Measurements from ENCODE around the gene SFMBT2.
"Not testable (repeated sequence)": the region's sequence is repeated elsewhere in the genome, so short reads cannot be mapped to it uniquely, and the experiment has no call there.

The SFMBT2 gene

DNA sequence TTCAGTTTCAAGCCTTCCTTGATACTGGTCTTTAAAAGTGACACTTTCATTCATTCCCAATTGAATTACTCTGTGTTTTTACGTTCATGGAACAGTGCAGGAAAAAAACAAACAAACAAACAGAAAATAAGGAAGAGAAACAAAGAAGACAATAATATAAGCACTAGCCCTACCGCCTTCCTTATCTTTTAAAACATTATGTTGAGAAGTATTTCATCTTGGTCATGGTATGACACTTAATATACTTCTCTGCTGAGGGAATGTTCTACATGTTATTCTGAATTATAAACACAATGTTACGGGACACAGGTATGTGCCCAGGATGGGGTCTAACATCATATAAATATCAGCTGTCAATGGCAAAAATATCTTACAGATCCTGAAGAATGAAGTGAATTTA lies 176.7 kb downstream of the SFMBT2 start:
- Histone ChIP-seq H3K27me3 (ENCODE audit: control insufficient read depth, insufficient read depth, low read length) (no peaks in the 10 kb centered on the region), H3K4me1 (ENCODE audit: control insufficient read depth, insufficient read depth, low read length) (no peaks in the 10 kb centered on the region), H3K9me3 (ENCODE audit: control insufficient read depth, low read length) (no peaks in the 10 kb centered on the region), H3K36me3 (ENCODE audit: control insufficient read depth, insufficient read depth, low read length) (no peaks in the 10 kb centered on the region), H3K4me3 (ENCODE audit: low read length) (no peak overlapping the region), H3K9ac (ENCODE audit: low read length) (no peak overlapping the region)

DNA sequence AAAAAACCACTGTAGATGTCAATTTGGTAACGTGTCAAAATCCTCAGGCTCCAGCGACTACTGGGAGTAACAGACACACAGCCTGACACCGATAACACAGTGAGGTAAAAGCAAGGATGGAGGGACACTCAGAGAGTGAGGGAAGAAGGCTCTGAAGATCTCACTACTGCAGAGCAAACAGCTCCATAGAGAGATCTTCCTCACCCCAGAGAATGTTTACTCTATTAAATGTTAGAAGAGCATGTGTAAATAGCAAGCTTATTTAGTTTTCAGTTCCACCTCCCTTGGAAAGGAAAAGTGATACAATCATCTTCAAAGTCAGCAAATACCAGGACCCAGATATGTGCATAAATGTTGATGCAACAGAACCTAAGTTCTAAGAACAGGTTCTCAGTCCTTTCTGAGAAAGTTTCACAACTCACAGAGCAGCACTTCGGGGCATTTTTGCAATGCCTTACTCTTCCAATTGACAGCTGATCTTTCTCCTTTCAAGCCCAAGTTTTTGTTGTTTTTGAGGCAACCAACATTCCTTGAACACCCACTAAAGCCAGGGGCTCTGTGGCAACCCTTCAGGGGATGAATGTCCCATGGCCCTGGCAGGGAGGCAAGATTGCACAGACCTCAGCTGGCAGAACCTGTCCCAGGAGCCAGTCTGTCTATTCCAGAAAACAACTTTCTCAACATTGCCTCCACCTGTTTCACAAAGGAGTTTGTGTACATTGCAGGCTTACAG lies 177.4 kb downstream of the SFMBT2 start:
- H3K9me3 ChIP-seq (ENCODE audit: control insufficient read depth, low read length) = no peaks in the 10 kb centered on the region
- H3K27me3 ChIP-seq (ENCODE audit: control insufficient read depth, insufficient read depth, low read length) = no peaks in the 10 kb centered on the region
- no peaks in the 10 kb centered on the region for H3K36me3 ChIP-seq (ENCODE audit: control insufficient read depth, insufficient read depth, low read length)
- no peak overlapping the region for H3K4me3 ChIP-seq (ENCODE audit: low read length)
- H3K4me1 ChIP-seq (ENCODE audit: control insufficient read depth, insufficient read depth, low read length) = no peaks in the 10 kb centered on the region
- no peak overlapping the region for H3K9ac ChIP-seq (ENCODE audit: low read length)

DNA sequence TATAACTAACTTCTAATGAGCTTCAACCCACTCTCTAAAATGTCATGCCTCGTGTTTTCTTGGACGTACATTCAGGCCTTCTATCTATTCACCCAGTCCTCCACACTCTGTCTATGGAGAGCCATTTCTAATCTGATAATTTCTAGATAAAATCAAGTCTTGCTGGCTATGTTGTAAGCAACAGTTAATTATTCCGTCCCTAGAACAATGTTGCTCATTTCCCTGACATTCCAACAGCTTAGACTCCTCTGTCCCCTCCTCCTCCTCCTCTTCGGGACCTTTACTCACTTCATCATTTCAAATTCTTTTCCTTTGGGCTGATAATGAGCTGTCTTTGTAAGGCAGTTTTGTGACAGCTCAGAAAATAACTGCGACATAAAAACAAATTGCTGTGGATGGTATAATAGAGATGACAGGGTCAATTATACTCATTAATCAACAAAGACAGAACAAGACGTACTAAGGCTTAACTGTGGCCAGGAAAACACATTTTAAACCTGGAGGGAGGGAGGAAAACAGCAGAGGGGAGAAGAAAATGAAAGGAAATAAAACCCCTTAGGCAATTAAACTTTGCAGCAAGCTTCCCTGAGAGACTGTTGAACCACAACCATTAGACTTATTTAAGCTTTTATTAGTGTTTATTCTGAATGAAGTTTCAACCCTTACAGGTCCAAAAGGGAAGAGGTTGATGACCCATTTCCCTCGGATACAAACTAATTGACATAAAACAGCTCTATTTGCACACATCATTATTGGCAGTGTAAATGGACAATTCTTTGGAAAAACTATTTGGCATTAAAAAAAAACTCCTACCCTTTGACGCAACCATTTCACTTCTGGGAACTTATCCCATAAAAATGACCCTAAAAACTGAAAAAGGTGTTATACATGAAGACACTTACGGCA lies 179.1 kb downstream of the SFMBT2 start:
- Histone ChIP-seq H3K4me3 (ENCODE audit: low read length) (no peak overlapping the region), H3K9me3 (ENCODE audit: control insufficient read depth, low read length) (no peaks in the 10 kb centered on the region), H3K9ac (ENCODE audit: low read length) (no peak overlapping the region), H3K4me1 (ENCODE audit: control insufficient read depth, insufficient read depth, low read length) (no peaks in the 10 kb centered on the region), H3K36me3 (ENCODE audit: control insufficient read depth, insufficient read depth, low read length) (no peaks in the 10 kb centered on the region), H3K27me3 (ENCODE audit: control insufficient read depth, insufficient read depth, low read length) (no peaks in the 10 kb centered on the region)

DNA sequence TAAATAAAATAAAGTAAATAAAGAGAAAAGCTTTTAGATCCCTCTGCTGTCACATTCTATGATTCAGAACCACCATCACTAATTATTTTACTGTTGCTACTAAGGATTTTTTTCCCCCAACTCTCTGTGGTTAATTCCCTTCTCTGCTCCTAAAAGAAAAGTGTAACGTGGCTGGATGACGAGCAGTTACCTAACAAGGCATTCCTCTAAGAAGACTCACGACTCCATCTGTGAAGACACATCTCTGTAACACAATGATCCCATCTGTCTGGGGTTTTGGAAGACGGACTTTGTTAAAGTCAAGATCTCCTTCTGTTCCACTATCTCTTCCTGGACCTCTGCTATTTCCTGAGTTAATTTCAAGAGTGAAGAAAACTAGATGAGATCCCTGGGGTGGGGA lies 179.9 kb downstream of the SFMBT2 start:
- no peaks in the 10 kb centered on the region for H3K27me3 ChIP-seq (ENCODE audit: control insufficient read depth, insufficient read depth, low read length)
- H3K36me3 ChIP-seq (ENCODE audit: control insufficient read depth, insufficient read depth, low read length) = no peaks in the 10 kb centered on the region
- H3K9ac ChIP-seq (ENCODE audit: low read length) = no peak overlapping the region
- no peaks in the 10 kb centered on the region for H3K9me3 ChIP-seq (ENCODE audit: control insufficient read depth, low read length)
- no peaks in the 10 kb centered on the region for H3K4me1 ChIP-seq (ENCODE audit: control insufficient read depth, insufficient read depth, low read length)
- no peak overlapping the region for H3K4me3 ChIP-seq (ENCODE audit: low read length)

DNA sequence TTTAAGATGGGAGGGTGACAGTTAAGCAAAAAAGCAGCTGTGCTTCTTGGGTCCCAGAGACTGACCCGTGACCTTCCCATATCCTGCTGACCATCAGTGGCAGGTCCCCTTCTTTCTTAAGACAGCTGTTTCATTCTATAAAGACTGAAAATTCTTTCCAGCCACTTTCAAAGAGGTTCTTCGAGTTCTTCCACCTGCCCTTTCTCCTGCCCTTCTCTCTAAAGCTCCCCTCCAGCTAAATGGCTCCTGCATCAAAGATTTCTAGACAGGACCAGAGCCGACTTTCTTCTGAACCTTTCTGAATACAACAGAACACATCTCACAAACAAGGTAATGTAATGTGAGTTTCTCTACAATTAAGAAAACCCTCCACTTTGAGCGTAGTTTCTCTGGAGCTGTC lies 180.8 kb downstream of the SFMBT2 start:
- H3K36me3 ChIP-seq (ENCODE audit: control insufficient read depth, insufficient read depth, low read length) = no peaks in the 10 kb centered on the region
- no peaks in the 10 kb centered on the region for H3K27me3 ChIP-seq (ENCODE audit: control insufficient read depth, insufficient read depth, low read length)
- no peak overlapping the region for H3K4me3 ChIP-seq (ENCODE audit: low read length)
- no peaks in the 10 kb centered on the region for H3K9me3 ChIP-seq (ENCODE audit: control insufficient read depth, low read length)
- H3K4me1 ChIP-seq (ENCODE audit: control insufficient read depth, insufficient read depth, low read length) = no peaks in the 10 kb centered on the region
- no peak overlapping the region for H3K9ac ChIP-seq (ENCODE audit: low read length)

DNA sequence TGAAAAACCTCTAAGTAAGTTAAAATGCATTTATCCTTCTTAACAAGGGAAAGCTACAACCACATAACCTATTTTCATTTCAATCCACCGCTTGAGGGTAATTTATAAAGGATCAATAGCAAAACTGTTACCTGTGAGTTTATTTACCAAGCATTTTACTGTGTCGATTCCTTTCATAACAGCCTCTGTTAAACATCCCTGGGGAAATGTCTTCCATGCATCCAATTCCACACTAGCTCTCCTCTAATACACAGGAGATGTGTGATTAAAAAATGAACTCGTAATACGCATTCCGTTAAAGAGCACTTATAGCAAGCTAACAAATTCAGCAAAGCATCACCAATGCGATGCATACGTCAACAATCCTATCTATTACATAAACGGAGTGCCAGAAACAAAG lies 185.7 kb downstream of the SFMBT2 start:
- Histone ChIP-seq H3K4me1 (ENCODE audit: control insufficient read depth, insufficient read depth, low read length) (no peaks in the 10 kb centered on the region), H3K9me3 (ENCODE audit: control insufficient read depth, low read length) (peaks cover 6% of the 10 kb centered on the region), H3K27me3 (ENCODE audit: control insufficient read depth, insufficient read depth, low read length) (no peaks in the 10 kb centered on the region), H3K36me3 (ENCODE audit: control insufficient read depth, insufficient read depth, low read length) (no peaks in the 10 kb centered on the region), H3K9ac (ENCODE audit: low read length) (no peak overlapping the region), H3K4me3 (ENCODE audit: low read length) (no peak overlapping the region)

DNA sequence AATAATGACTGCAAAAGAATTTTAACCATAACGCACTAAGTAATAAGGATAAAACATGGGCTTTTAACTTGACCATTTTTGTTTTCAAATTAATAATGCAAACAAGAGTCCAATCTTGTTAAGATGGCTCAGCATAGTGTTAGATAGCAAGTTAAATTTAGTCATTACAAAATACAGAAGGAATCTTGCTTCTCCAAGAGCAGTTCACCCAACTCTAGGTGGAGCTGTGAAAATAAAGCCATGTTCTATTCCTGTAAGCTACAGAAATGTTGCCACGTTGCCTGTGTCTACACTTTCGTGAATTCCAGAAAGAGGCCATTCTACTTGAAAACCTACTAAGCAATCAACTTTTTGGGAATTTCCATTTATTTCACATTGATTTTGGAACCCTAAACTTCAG lies 191.9 kb downstream of the SFMBT2 start:
- H3K9ac ChIP-seq (ENCODE audit: low read length) = no peak overlapping the region
- H3K9me3 ChIP-seq (ENCODE audit: control insufficient read depth, low read length) = peaks cover 4% of the 10 kb centered on the region
- no peaks in the 10 kb centered on the region for H3K27me3 ChIP-seq (ENCODE audit: control insufficient read depth, insufficient read depth, low read length)
- no peak overlapping the region for H3K4me3 ChIP-seq (ENCODE audit: low read length)
- no peaks in the 10 kb centered on the region for H3K36me3 ChIP-seq (ENCODE audit: control insufficient read depth, insufficient read depth, low read length)
- H3K4me1 ChIP-seq (ENCODE audit: control insufficient read depth, insufficient read depth, low read length) = no peaks in the 10 kb centered on the region

DNA sequence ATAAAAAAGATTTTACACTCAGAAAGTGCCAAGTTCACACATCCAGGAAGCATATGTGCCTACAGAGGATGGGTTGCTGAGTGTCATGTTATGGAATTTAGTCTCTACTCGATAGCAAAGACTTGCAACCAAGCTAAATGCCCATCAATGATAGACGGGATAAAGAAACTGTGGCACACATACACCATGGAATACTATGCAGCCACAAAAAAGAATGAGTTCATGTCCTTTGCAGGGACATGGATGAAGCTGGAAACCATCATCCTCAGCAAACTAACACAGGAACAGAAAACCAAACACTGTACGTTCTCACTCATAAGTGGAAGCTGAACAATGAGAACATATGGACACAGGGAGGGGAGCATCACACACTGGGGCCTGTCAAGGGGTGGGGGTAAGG lies 198.1 kb downstream of the SFMBT2 start:
- not testable (repeated sequence) for H3K9ac ChIP-seq (ENCODE audit: low read length); H3K4me1 ChIP-seq (ENCODE audit: control insufficient read depth, insufficient read depth, low read length); H3K36me3 ChIP-seq (ENCODE audit: control insufficient read depth, insufficient read depth, low read length); H3K27me3 ChIP-seq (ENCODE audit: control insufficient read depth, insufficient read depth, low read length); H3K4me3 ChIP-seq (ENCODE audit: low read length); H3K9me3 ChIP-seq (ENCODE audit: control insufficient read depth, low read length)

DNA sequence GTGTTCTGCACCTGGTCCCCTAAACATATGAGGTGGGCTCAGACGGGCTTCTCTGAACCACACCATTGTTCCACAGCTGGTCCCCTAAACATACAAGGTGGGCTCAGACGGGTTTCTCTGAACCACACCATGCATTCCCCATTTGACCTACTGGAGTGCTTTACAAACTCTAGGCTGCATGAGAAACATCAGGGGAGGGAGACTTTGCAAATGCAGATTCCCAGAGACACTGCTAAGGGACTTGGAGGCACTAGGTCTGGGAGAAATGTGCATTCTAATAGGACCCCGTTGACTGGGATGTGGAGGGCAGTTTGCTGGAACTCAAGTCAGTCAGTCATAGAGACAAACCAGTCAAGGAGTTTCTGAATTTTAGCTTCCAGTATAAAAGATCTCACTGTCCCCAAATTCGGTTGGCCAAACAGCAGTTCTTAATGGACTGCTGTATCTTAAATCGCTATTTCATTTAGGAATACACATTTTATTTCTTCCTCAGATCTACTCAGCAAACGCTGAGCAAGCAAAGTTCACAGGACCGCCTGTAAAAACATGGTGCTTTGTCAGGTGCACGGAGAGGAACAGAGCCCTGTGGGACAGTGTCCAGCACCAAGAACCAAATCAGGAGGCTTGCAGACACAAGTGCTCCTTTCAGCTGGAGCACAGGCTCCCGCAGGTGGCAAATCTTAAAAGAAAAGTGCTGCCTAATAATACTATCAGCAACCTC lies 198.8 kb downstream of the SFMBT2 start:
- Histone ChIP-seq H3K27me3 (ENCODE audit: control insufficient read depth, insufficient read depth, low read length) (no peaks in the 10 kb centered on the region), H3K4me1 (ENCODE audit: control insufficient read depth, insufficient read depth, low read length) (no peaks in the 10 kb centered on the region), H3K9me3 (ENCODE audit: control insufficient read depth, low read length) (no peaks in the 10 kb centered on the region), H3K36me3 (ENCODE audit: control insufficient read depth, insufficient read depth, low read length) (no peaks in the 10 kb centered on the region), H3K4me3 (ENCODE audit: low read length) (no peak overlapping the region), H3K9ac (ENCODE audit: low read length) (no peak overlapping the region)

DNA sequence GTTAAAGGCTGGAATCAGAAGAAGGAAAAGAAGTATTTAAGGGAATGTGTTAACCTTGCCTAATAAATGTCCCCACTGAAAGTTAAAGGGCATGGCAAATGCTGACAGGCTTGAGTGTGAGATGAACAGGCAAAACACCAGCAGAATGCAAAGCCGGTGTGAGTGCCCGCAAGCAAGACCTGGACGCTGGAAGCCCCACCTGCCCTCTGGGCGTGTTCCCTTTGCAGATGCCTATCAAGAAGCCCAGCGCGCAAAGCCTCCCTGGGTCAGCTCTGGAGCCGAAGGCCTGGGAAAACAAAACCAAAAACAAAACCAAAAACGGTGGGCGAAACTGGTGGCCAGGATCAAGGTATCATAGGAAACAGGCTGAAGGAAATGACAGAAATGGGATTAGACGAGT lies 200.3 kb downstream of the SFMBT2 start:
- Histone ChIP-seq H3K27me3 (ENCODE audit: control insufficient read depth, insufficient read depth, low read length) (no peaks in the 10 kb centered on the region), H3K9me3 (ENCODE audit: control insufficient read depth, low read length) (no peaks in the 10 kb centered on the region), H3K36me3 (ENCODE audit: control insufficient read depth, insufficient read depth, low read length) (no peaks in the 10 kb centered on the region), H3K4me1 (ENCODE audit: control insufficient read depth, insufficient read depth, low read length) (no peaks in the 10 kb centered on the region), H3K9ac (ENCODE audit: low read length) (no peak overlapping the region), H3K4me3 (ENCODE audit: low read length) (no peak overlapping the region)

DNA sequence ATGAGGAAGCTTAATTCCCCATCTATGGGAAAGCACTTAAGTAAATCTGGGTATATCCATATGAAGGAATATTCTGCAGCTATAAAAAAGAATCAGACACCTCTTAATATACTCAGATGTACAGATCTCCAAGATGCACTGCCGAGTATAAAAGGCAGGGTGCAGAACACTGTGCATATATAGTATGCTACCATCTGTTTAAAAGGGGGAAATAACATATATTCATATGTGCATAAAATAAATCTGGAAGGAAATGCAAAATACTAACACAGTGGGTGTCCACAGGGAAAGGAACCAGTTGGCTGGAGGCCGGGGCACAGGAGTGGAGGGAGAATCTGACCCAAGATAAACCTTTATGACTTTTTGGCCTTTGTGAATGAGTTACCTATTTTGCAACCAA lies 201.4 kb downstream of the SFMBT2 start:
- Histone ChIP-seq H3K9me3 (ENCODE audit: control insufficient read depth, low read length) (no peaks in the 10 kb centered on the region), H3K36me3 (ENCODE audit: control insufficient read depth, insufficient read depth, low read length) (no peaks in the 10 kb centered on the region), H3K27me3 (ENCODE audit: control insufficient read depth, insufficient read depth, low read length) (no peaks in the 10 kb centered on the region), H3K9ac (ENCODE audit: low read length) (no peak overlapping the region), H3K4me1 (ENCODE audit: control insufficient read depth, insufficient read depth, low read length) (no peaks in the 10 kb centered on the region), H3K4me3 (ENCODE audit: low read length) (no peak overlapping the region)

Measured in mucosa of stomach (tissue), 1 donor.